DOHH2 (cell line): Measurements from ENCODE around the gene ITGAE.

ENCODE experiments used
- EZH2phosphoT487 ChIP-seq: fragments of 200-600 bp; sonication (generic); IDR thresholded peaks from 2 replicates; pipeline ENCODE4 v1.6.1; 2017; ENCODE audit warnings: borderline replicate concordance, mild to moderate bottlenecking, antibody characterized with exemption, low read length, moderate library complexity, mixed read lengths
- TF ChIP-seq, protein P1 (sequence below): fragments of 200-600 bp; sonication (generic); IDR thresholded peaks from one replicate; pipeline ENCODE4 v1.5.1; 2014; ENCODE audit warnings: antibody characterized with exemption, mild to moderate bottlenecking, low read depth, low read length; ENCODE audit not compliant: poor library complexity, severe bottlenecking

GRCh38 chr17:3695723-3696411 lies 105.1 kb downstream of the ITGAE start, which contains the start of gene P2RX5:
- TF ChIP-seq, protein P1, sequence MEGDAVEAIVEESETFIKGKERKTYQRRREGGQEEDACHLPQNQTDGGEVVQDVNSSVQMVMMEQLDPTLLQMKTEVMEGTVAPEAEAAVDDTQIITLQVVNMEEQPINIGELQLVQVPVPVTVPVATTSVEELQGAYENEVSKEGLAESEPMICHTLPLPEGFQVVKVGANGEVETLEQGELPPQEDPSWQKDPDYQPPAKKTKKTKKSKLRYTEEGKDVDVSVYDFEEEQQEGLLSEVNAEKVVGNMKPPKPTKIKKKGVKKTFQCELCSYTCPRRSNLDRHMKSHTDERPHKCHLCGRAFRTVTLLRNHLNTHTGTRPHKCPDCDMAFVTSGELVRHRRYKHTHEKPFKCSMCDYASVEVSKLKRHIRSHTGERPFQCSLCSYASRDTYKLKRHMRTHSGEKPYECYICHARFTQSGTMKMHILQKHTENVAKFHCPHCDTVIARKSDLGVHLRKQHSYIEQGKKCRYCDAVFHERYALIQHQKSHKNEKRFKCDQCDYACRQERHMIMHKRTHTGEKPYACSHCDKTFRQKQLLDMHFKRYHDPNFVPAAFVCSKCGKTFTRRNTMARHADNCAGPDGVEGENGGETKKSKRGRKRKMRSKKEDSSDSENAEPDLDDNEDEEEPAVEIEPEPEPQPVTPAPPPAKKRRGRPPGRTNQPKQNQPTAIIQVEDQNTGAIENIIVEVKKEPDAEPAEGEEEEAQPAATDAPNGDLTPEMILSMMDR = no peak
- no peak for TF ChIP-seq EZH2phosphoT487
